ENCODE data around the gene ANKHD1. TPM values are rescaled to one million over a fixed set of nuclear protein-coding genes. Genes with fewer than 3 reads are reported as not detected.

ANKHD1 gene
- total and polyA plus RNA-seq, 9 of the 15 experiments (the other 6 are each of a cell fraction or from before 2014, with no cell fraction given): 38.9 to 138 (median 78.7) TPM

DNA sequence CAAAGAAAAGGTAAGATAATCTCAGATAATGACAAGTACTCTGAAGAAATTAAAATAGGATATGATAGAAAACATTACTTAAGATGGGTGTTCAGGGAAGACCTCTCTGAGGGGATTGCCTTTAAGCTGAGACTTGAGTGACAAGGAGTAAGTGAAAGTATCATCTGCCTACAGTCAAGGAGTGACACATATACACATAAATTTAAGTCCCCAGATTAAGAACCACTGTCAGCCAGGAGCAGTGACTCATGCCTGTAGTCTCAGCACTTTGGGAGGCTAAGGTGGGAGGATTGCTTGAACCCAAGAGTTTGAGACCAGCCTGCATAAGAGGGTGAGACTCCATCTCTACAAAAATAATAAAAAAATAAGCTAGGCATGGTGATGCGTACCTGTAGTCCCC lies 19.7 kb upstream of the ANKHD1 start:
- Histone ChIP-seq H3K36me3 (ENCODE audit: control insufficient read depth, insufficient read depth, low read length) (no peaks in the 10 kb centered on the region), H4K20me1 (replicated peaks; ENCODE audit: control insufficient read depth, insufficient read depth, low read length) (no peaks in the 10 kb centered on the region), H3K4me1 (replicated peaks in 1 of 2; ENCODE audit: control insufficient read depth in 2 of 2, insufficient read depth in 2 of 2, low read length in 2 of 2) (peaks cover 0 to 2% of the 10 kb centered on the region in 2 experiments; a peak in 1 of 5 replicates), H3K27me3 (ENCODE audit: control insufficient read depth in 2 of 2, insufficient read depth in 2 of 2, low read length in 2 of 2) (no peaks in the 10 kb centered on the region), H3K4me3 (no peak overlapping the region), H3K79me2 (ENCODE audit: control insufficient read depth, insufficient read depth, low read length) (no peaks in the 10 kb centered on the region), H3K9me1 (ENCODE audit: control insufficient read depth, insufficient read depth, low read length) (no peaks in the 10 kb centered on the region), H3K27ac (ENCODE audit: extremely low read depth, low read depth, low read length) (no peak overlapping the region), H3K9me3 (replicated peaks; ENCODE audit: control insufficient read depth, insufficient read depth, low read depth, low read length) (no peaks in the 10 kb centered on the region), H3K4me2 (ENCODE audit: insufficient read depth, low read length) (no peak overlapping the region), H3K9ac (ENCODE audit: insufficient read depth in 1 of 2, low read depth in 2 of 2, low read length in 2 of 2) (no peak overlapping the region), H2AFZ (ENCODE audit: low read depth, low read length) (no peak overlapping the region)
- CTCF ChIA-PET (ENCODE audit: low intra/inter-chr PET ratio): no interaction called here
- intact Hi-C loops (cut with micrococcal nuclease) (no loop called here), in situ Hi-C loops (cut with MboI) (no loop called here)
- peak; percentile 80 for ATAC-seq
- WGBS (ENCODE audit: insufficient coverage, low coverage, missing lambda C conversion rate): 54% methylated on average over 1 of the region's 1 CpG
- POLR2A ChIA-PET: interaction anchor here (0.7 kb wide), 2 partner anchors 169 to 239 kb away, joined by 3 read pairs; no protein-coding TSS in a partner anchor
- no peak for FAIRE-seq
- peak in 1 of 4 experiments; percentile 33 for DNase-seq (ENCODE audit: extremely low read depth in 1 of 4, low spot score in 3 of 4)
- BruUV-seq (replicated peaks): no TSS peak
- TF ChIP-seq FOSL1 (tag; conservative IDR thresholded peaks at IDR 0.05) (peak; percentile 87), JUN (IDR thresholded peaks at IDR 0.05; ENCODE audit: borderline replicate concordance, low read depth, low read length) (peak; percentile 52; the same call in 1 of the 2 replicates), JUN (CRISPR knock-in tag; IDR thresholded peaks at IDR 0.05; ENCODE audit: borderline replicate concordance) (no peak), KDM1A (IDR thresholded peaks at IDR 0.05) (peak; percentile 32 to 33; a peak in 1 of 4 replicates), KAT8 (IDR thresholded peaks at IDR 0.05; ENCODE audit: low read depth) (no peak), MECOM (CRISPR knock-in tag; IDR thresholded peaks at IDR 0.05) (peak; percentile 67; the same call in 1 of the 2 replicates), SMARCA4 (IDR thresholded peaks at IDR 0.05) (peak; percentile 55; the same call in 1 of the 2 replicates), PKNOX1 (IDR thresholded peaks at IDR 0.05) (peak; percentile 92)
- TF ChIP-seq, protein P1, sequence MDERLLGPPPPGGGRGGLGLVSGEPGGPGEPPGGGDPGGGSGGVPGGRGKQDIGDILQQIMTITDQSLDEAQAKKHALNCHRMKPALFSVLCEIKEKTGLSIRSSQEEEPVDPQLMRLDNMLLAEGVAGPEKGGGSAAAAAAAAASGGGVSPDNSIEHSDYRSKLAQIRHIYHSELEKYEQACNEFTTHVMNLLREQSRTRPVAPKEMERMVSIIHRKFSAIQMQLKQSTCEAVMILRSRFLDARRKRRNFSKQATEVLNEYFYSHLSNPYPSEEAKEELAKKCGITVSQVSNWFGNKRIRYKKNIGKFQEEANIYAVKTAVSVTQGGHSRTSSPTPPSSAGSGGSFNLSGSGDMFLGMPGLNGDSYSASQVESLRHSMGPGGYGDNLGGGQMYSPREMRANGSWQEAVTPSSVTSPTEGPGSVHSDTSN (CRISPR knock-in tag; IDR thresholded peaks at IDR 0.05; ENCODE audit: low read depth): no peak
- TF ChIP-seq, protein P1 (tag; conservative IDR thresholded peaks at IDR 0.05; ENCODE audit: low read depth): peak; percentile 89
- TF ChIP-seq, protein P2, sequence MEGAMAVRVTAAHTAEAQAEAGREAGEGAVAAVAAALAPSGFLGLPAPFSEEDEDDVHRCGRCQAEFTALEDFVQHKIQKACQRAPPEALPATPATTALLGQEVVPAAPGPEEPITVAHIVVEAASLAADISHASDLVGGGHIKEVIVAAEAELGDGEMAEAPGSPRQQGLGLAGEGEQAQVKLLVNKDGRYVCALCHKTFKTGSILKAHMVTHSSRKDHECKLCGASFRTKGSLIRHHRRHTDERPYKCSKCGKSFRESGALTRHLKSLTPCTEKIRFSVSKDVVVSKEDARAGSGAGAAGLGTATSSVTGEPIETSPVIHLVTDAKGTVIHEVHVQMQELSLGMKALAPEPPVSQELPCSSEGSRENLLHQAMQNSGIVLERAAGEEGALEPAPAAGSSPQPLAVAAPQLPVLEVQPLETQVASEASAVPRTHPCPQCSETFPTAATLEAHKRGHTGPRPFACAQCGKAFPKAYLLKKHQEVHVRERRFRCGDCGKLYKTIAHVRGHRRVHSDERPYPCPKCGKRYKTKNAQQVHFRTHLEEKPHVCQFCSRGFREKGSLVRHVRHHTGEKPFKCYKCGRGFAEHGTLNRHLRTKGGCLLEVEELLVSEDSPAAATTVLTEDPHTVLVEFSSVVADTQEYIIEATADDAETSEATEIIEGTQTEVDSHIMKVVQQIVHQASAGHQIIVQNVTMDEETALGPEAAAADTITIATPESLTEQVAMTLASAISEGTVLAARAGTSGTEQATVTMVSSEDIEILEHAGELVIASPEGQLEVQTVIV (CRISPR knock-in tag; IDR thresholded peaks at IDR 0.05; ENCODE audit: borderline replicate concordance): no peak
- TF ChIP-seq, protein P3, sequence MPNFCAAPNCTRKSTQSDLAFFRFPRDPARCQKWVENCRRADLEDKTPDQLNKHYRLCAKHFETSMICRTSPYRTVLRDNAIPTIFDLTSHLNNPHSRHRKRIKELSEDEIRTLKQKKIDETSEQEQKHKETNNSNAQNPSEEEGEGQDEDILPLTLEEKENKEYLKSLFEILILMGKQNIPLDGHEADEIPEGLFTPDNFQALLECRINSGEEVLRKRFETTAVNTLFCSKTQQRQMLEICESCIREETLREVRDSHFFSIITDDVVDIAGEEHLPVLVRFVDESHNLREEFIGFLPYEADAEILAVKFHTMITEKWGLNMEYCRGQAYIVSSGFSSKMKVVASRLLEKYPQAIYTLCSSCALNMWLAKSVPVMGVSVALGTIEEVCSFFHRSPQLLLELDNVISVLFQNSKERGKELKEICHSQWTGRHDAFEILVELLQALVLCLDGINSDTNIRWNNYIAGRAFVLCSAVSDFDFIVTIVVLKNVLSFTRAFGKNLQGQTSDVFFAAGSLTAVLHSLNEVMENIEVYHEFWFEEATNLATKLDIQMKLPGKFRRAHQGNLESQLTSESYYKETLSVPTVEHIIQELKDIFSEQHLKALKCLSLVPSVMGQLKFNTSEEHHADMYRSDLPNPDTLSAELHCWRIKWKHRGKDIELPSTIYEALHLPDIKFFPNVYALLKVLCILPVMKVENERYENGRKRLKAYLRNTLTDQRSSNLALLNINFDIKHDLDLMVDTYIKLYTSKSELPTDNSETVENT (CRISPR knock-in tag; IDR thresholded peaks at IDR 0.05): no peak
